CD14-positive monocyte (primary cell): ENCODE results near the gene UNCX. TPM values are rescaled to one million over a fixed set of nuclear protein-coding genes. Genes with fewer than 3 reads are reported as not detected.
"Not testable (repeated sequence)": the region's sequence is repeated elsewhere in the genome, so short reads cannot be mapped to it uniquely, and the experiment has no call there.

Experiments used
- DNase-seq, 3 donors: peaks; one replicate each; pipeline ENCODE4 v3.0.0-alpha.2; 2011 to 2022
- H2AFZ ChIP-seq: 2 replicates; pipeline ENCODE4 v1.6.0; 2012; ENCODE audit warnings: mild to moderate bottlenecking, low read depth, low read length, inconsistent platforms; ENCODE audit not compliant: insufficient read depth, poor library complexity, severe bottlenecking
- H3K27ac ChIP-seq, 2 donors: 1 replicate in 1 of 2; 2 replicates in 1 of 2; pipeline ENCODE4 v1.5.1; 2012 to 2013; ENCODE audit warnings: low read length in 2 of 2, control low read depth in 1 of 2, inconsistent platforms in 1 of 2, low read depth in 1 of 2, mild to moderate bottlenecking in 1 of 2
- H3K27me3 ChIP-seq, 2 donors: one replicate each; pipeline versions ENCODE4 v1.6.0 to v1.6.1; 2011 to 2013; ENCODE audit warnings: low read length in 2 of 2; ENCODE audit not compliant: control insufficient read depth in 2 of 2, insufficient read depth in 2 of 2
- H3K36me3 ChIP-seq, 2 donors: replicated peaks in 1 of 2; 1 replicate in 1 of 2; 2 replicates in 1 of 2; pipeline versions ENCODE4 v1.5.1 to v1.6.1; 2012 to 2013; ENCODE audit warnings: low read length in 2 of 2, control low read depth in 1 of 2, inconsistent platforms in 1 of 2, mild to moderate bottlenecking in 1 of 2; ENCODE audit not compliant: insufficient read depth in 2 of 2, control insufficient read depth in 1 of 2
- H3K4me1 ChIP-seq, 2 donors: 1 replicate in 1 of 2; 2 replicates in 1 of 2; pipeline versions ENCODE4 v1.5.1 to v1.6.1; 2012 to 2013; ENCODE audit warnings: low read length in 2 of 2, control low read depth in 1 of 2, inconsistent platforms in 1 of 2, mild to moderate bottlenecking in 1 of 2, moderate library complexity in 1 of 2; ENCODE audit not compliant: insufficient read depth in 2 of 2, control insufficient read depth in 1 of 2
- H3K4me2 ChIP-seq: replicated peaks from 2 replicates; pipeline ENCODE3; 2012; ENCODE audit warnings: low read length, moderate library complexity, mild to moderate bottlenecking; ENCODE audit not compliant: poor library complexity, severe bottlenecking; ENCODE audit errors: extremely low read depth
- H3K4me3 ChIP-seq, 3 experiments: fragments of 200-600 bp in 1 of 3; sonication (generic) in 1 of 3; replicated peaks in 1 of 3; 1 replicate in 2 of 3; 2 replicates in 1 of 3; pipeline ENCODE4 v1.5.1; 2011 to 2013; ENCODE audit warnings: low read length in 3 of 3, mild to moderate bottlenecking in 3 of 3, control low read depth in 2 of 3, low read depth in 2 of 3, inconsistent platforms in 1 of 3, moderate library complexity in 1 of 3
- H3K79me2 ChIP-seq: 2 replicates; pipeline ENCODE4 v1.6.0; 2012; ENCODE audit warnings: mild to moderate bottlenecking, control low read depth, inconsistent platforms, low read length, moderate library complexity; ENCODE audit not compliant: insufficient read depth
- H3K9ac ChIP-seq: 2 replicates; pipeline ENCODE4 v1.6.0; 2017; ENCODE audit warnings: low read length, mild to moderate bottlenecking; ENCODE audit not compliant: insufficient read depth, poor library complexity, severe bottlenecking
- H3K9me3 ChIP-seq, 2 donors: replicated peaks in 1 of 2; 1 replicate in 1 of 2; 2 replicates in 1 of 2; pipeline versions ENCODE4 v1.5.1 to v1.6.1; 2012 to 2013; ENCODE audit warnings: low read length in 2 of 2, control low read depth in 1 of 2; ENCODE audit not compliant: control insufficient read depth in 1 of 2, insufficient read depth in 1 of 2
- H4K20me1 ChIP-seq: 2 replicates; pipeline ENCODE4 v1.6.0; 2012; ENCODE audit warnings: mild to moderate bottlenecking, low read length, control low read depth, moderate library complexity; ENCODE audit not compliant: insufficient read depth
- H3K27ac Mint-ChIP-seq, 7 donors: one replicate each; pipeline ENCODE4 v1.8.0; 2020; ENCODE audit warnings: mild to moderate bottlenecking in 7 of 7, mixed read lengths in 7 of 7, moderate library complexity in 6 of 7, inconsistent platforms in 2 of 7
- H3K27me3 Mint-ChIP-seq, 3 donors: one replicate each; pipeline ENCODE4 v1.8.0; 2021 to 2022; ENCODE audit warnings: low read depth in 3 of 3, mild to moderate bottlenecking in 3 of 3, mixed read lengths in 3 of 3, moderate library complexity in 3 of 3, inconsistent platforms in 1 of 3
- H3K36me3 Mint-ChIP-seq, 2 donors: one replicate each; pipeline ENCODE4 v1.8.0; 2020; ENCODE audit warnings: mixed read lengths in 2 of 2, inconsistent platforms in 1 of 2, mild to moderate bottlenecking in 1 of 2
- H3K4me1 Mint-ChIP-seq: one replicate; pipeline ENCODE4 v1.8.0; 2020; ENCODE audit warnings: mild to moderate bottlenecking, mixed read lengths
- H3K4me3 Mint-ChIP-seq, 2 donors: one replicate each; pipeline ENCODE4 v1.8.0; 2020; ENCODE audit warnings: mild to moderate bottlenecking in 2 of 2, mixed read lengths in 2 of 2, moderate library complexity in 1 of 2
- H3K9me3 Mint-ChIP-seq, 7 donors: one replicate each; pipeline ENCODE4 v1.8.0; 2020 to 2022; ENCODE audit warnings: mixed read lengths in 7 of 7, mild to moderate bottlenecking in 6 of 7, moderate library complexity in 6 of 7, inconsistent platforms in 2 of 7
- WGBS: methylation state at CpG from one replicate; pipeline ENCODE4 v1.1.5; 2013; ENCODE audit warnings: missing lambda C conversion rate; ENCODE audit not compliant: insufficient coverage; 5-methylcytosine and 5-hydroxymethylcytosine counted together
- intact Hi-C, 2 donors: fragments of 100-400 bp; cut with micrococcal nuclease; formaldehyde crosslinking; loops; one replicate each; pipeline versions ENCODE4 v1.15.0 to v1.15.1; 2023
- polyA plus RNA-seq, 3 donors: library from polyadenylated mRNA; depleted of rRNA in 1 of 3; unstranded in 2 of 3; stranded (reverse) in 1 of 3; fragments of 300-500 nt in 2 of 3; fragments of >200 nt in 1 of 3; fragmentation: Illumina TruSeq in 2 of 3; gene quantifications; 1 replicate in 2 of 3; 2 replicates in 1 of 3; pipeline ENCODE4 v1.2.3, GENCODE V29; 2012 to 2021
- TF ChIP-seq, protein P1 (sequence below): fragments of 200-600 bp; IDR thresholded peaks from one replicate; pipeline ENCODE4 v1.8.0; 2022; ENCODE audit warnings: antibody characterized with exemption, mild to moderate bottlenecking

The UNCX gene
- polyA plus RNA-seq, 3 donors, result not detected

- no peaks in the 10 kb centered on the region for H3K36me3 Mint-ChIP-seq
- Histone ChIP-seq H3K9me3 (no peaks in the 10 kb centered on the region), H3K79me2 (no peaks in the 10 kb centered on the region), H3K4me1 (no peaks in the 10 kb centered on the region), H4K20me1 (no peaks in the 10 kb centered on the region), H3K4me3 (no peak overlapping the region), H3K4me2 (no peak overlapping the region), H3K27ac (no peak overlapping the region), H3K27me3 (peaks cover 0 to 22% of the 10 kb centered on the region in 2 donors), H3K36me3 (no peaks in the 10 kb centered on the region), H2AFZ (no peak overlapping the region), H3K9ac (no peak overlapping the region)
- peaks cover 19 to 59% (median 23%) of the 10 kb centered on the region in 3 donors for H3K27me3 Mint-ChIP-seq
- TF ChIP-seq, protein P1, sequence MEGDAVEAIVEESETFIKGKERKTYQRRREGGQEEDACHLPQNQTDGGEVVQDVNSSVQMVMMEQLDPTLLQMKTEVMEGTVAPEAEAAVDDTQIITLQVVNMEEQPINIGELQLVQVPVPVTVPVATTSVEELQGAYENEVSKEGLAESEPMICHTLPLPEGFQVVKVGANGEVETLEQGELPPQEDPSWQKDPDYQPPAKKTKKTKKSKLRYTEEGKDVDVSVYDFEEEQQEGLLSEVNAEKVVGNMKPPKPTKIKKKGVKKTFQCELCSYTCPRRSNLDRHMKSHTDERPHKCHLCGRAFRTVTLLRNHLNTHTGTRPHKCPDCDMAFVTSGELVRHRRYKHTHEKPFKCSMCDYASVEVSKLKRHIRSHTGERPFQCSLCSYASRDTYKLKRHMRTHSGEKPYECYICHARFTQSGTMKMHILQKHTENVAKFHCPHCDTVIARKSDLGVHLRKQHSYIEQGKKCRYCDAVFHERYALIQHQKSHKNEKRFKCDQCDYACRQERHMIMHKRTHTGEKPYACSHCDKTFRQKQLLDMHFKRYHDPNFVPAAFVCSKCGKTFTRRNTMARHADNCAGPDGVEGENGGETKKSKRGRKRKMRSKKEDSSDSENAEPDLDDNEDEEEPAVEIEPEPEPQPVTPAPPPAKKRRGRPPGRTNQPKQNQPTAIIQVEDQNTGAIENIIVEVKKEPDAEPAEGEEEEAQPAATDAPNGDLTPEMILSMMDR, result no peak
- H3K27ac Mint-ChIP-seq, result no peak overlapping the region
- H3K4me1 Mint-ChIP-seq, result no peaks in the 10 kb centered on the region
- intact Hi-C loops, result no loop called here
- no peak overlapping the region for H3K4me3 Mint-ChIP-seq
- H3K9me3 Mint-ChIP-seq, result no peaks in the 10 kb centered on the region
- WGBS, result 77% methylated on average over 21 of the region's 21 CpGs
- DNase-seq, result no peak
Observed at GRCh38 chr7:1260244-1260635, 27.6 kb downstream of the UNCX start.

GRCh38 chr7:1261036-1261435 is 28.4 kb downstream of the UNCX start:
- H3K79me2 ChIP-seq, H3K4me3 ChIP-seq, H3K4me1 Mint-ChIP-seq, H3K9me3 Mint-ChIP-seq, H3K36me3 ChIP-seq, H3K27ac Mint-ChIP-seq, H3K4me1 ChIP-seq, DNase-seq, H4K20me1 ChIP-seq, H3K9ac ChIP-seq, H3K4me3 Mint-ChIP-seq, H3K36me3 Mint-ChIP-seq, H3K4me2 ChIP-seq, intact Hi-C loops, H3K27ac ChIP-seq, H2AFZ ChIP-seq, H3K9me3 ChIP-seq: not testable (repeated sequence)
- 80% methylated on average over 10 of the region's 10 CpGs for WGBS
- H3K27me3 ChIP-seq, result peaks cover 0 to 21% of the 10 kb centered on the region in 2 donors
- peaks cover 19 to 58% (median 22%) of the 10 kb centered on the region in 3 donors for H3K27me3 Mint-ChIP-seq
